Measurements from ENCODE around the gene SLC41A3.

- TF ChIP-seq CTCF (IDR thresholded peaks at IDR 0.05) (no peak), POLR2A (IDR thresholded peaks at IDR 0.05) (no peak)
These were observed 47.2 kb upstream of the SLC41A3 start for GRCh38 chr3:126130981-126131745.

Measured in adrenal gland (tissue), 5 donors.